Measurements from ENCODE around the gene SUCNR1. TPM values are rescaled to one million over a fixed set of nuclear protein-coding genes. Genes with fewer than 3 reads are reported as not detected.
A peak's percentile ranks its signal among the peaks of the same experiment; 100 is the strongest.

The SUCNR1 gene
- total RNA-seq: 1 to 10 TPM in 4 of 6 donors, under 1 TPM in 1, not detected in 1; 0.22 to 3.3 (median 2.9) TPM

- H3K4me3 ChIP-seq: no peak within 1 kb of the TSS
- no peaks in the 10 kb centered on the region for H3K9me3 ChIP-seq
- H3K27me3 ChIP-seq: no peaks in the 10 kb centered on the region
- ATAC-seq (ENCODE audit: low FRiP score in 2 of 2): no peak
- no peak for TF ChIP-seq CTCF (IDR thresholded peaks at IDR 0.05)
- TF ChIP-seq EP300 (IDR thresholded peaks at IDR 0.05): no peak
- no peak for TF ChIP-seq POLR2AphosphoS5 (IDR thresholded peaks at IDR 0.05)
- TF ChIP-seq POLR2A (IDR thresholded peaks at IDR 0.05): no peak
- H3K4me1 ChIP-seq: peaks cover 0 to 2% (median 0%) of the 10 kb centered on the region in 4 donors
- H3K36me3 ChIP-seq: no peaks in the 10 kb centered on the region
- peak in 1 of 2 donors; percentile 38 for DNase-seq
- peak within 1 kb of the TSS in 2 of 4 donors; percentile 6 to 16 for H3K27ac ChIP-seq
Observed at GRCh38 chr3:151873398-151873797, at the start of gene SUCNR1. TSS of gene SUCNR1 (plus strand) at chr3:151873643. CDS start at chr3:151879893, 6,250 bp downstream.

- WGBS, 2 donors: 83 to 85% methylated on average over 3 of the region's 3 CpGs
- no peak for TF ChIP-seq EP300 (IDR thresholded peaks at IDR 0.05)
- TF ChIP-seq POLR2A (IDR thresholded peaks at IDR 0.05): no peak
- TF ChIP-seq CTCF (IDR thresholded peaks at IDR 0.05): no peak
- no peak for TF ChIP-seq POLR2AphosphoS5 (IDR thresholded peaks at IDR 0.05)
Observed at GRCh38 chr3:151827816-151828215, 45.6 kb upstream of the SUCNR1 start.

GRCh38 chr3:151835751-151836525 lies 37.5 kb upstream of the SUCNR1 start:
- H3K4me3 ChIP-seq: no peak overlapping the region
- no peak for TF ChIP-seq POLR2AphosphoS5 (IDR thresholded peaks at IDR 0.05)
- TF ChIP-seq EP300 (IDR thresholded peaks at IDR 0.05): no peak
- no peak for TF ChIP-seq POLR2A (IDR thresholded peaks at IDR 0.05)
- TF ChIP-seq CTCF (IDR thresholded peaks at IDR 0.05): no peak
- ATAC-seq (ENCODE audit: low FRiP score in 2 of 2) (no peak), DNase-seq (no peak)
- no peaks in the 10 kb centered on the region for H3K36me3 ChIP-seq
- H3K27me3 ChIP-seq: no peaks in the 10 kb centered on the region
- H3K27ac ChIP-seq: no peak overlapping the region
- no peaks in the 10 kb centered on the region for H3K9me3 ChIP-seq
- WGBS, 2 donors: 61 to 66% methylated on average over 5 of the region's 5 CpGs
- peaks cover 3 to 10% (median 3%) of the 10 kb centered on the region in 4 donors for H3K4me1 ChIP-seq

More at GRCh38 chr3:151827816-151828215, 45.6 kb upstream of the SUCNR1 start:
- Histone ChIP-seq H3K4me1 (no peaks in the 10 kb centered on the region), H3K27ac (no peak overlapping the region), H3K27me3 (no peaks in the 10 kb centered on the region), H3K4me3 (no peak overlapping the region), H3K36me3 (no peaks in the 10 kb centered on the region), H3K9me3 (no peaks in the 10 kb centered on the region)
- ATAC-seq (ENCODE audit: low FRiP score in 2 of 2) (no peak), DNase-seq (no peak)

- WGBS, 2 donors: 31 to 48% methylated on average over 4 of the region's 4 CpGs
- Histone ChIP-seq H3K36me3 (no peaks in the 10 kb centered on the region), H3K27ac (peak overlapping the region in 1 of 4 donors; percentile 20), H3K4me1 (peaks cover 3 to 10% (median 3%) of the 10 kb centered on the region in 4 donors), H3K4me3 (no peak overlapping the region), H3K9me3 (no peaks in the 10 kb centered on the region), H3K27me3 (no peaks in the 10 kb centered on the region)
- TF ChIP-seq POLR2A (IDR thresholded peaks at IDR 0.05): no peak
- TF ChIP-seq CTCF (IDR thresholded peaks at IDR 0.05): no peak
- no peak for TF ChIP-seq EP300 (IDR thresholded peaks at IDR 0.05)
- no peak for TF ChIP-seq POLR2AphosphoS5 (IDR thresholded peaks at IDR 0.05)
- peak in 1 of 2 donors; percentile 44 for DNase-seq
- peak in 1 of 2 donors; percentile 58 for ATAC-seq (ENCODE audit: low FRiP score in 2 of 2)
Observed at GRCh38 chr3:151837057-151837456, 36.4 kb upstream of the SUCNR1 start.
